GM23338 (cell line): ENCODE data around the gene MFRP.

Source experiments
- CREB1 ChIP-seq: fragments of 250-450 bp; sonication (Bioruptor Pico); IDR thresholded peaks from 2 replicates; pipeline ENCODE4 v1.5.0; 2020; ENCODE audit warnings: low read depth, mild to moderate bottlenecking, moderate library complexity
- CTCF ChIP-seq, 2 experiments: fragments of 200-600 bp in 1 of 2; sonication (generic) in 1 of 2; conservative IDR thresholded peaks; 2 replicates each; pipeline versions ENCODE4 v1.5.1 to v1.6.1; 2016 to 2017; ENCODE audit warnings: antibody characterized with exemption in 2 of 2, low read depth in 2 of 2, mild to moderate bottlenecking in 2 of 2, moderate library complexity in 1 of 2
- ETS1 ChIP-seq: IDR thresholded peaks from 2 replicates; pipeline ENCODE4 v1.6.1; 2016; ENCODE audit warnings: antibody characterized with exemption
- EZH2 ChIP-seq: fragments of 200-600 bp; sonication (generic); IDR thresholded peaks from one replicate; pipeline ENCODE4 v1.8.0; 2017; ENCODE audit warnings: antibody characterized with exemption, mild to moderate bottlenecking, low read depth; ENCODE audit not compliant: unreplicated experiment
- EZH2phosphoT487 ChIP-seq: fragments of 200-600 bp; sonication (generic); IDR thresholded peaks from one replicate; pipeline ENCODE4 v1.8.1; 2018; ENCODE audit warnings: antibody characterized with exemption; ENCODE audit not compliant: unreplicated experiment
- JUNB ChIP-seq: IDR thresholded peaks from one replicate; pipeline ENCODE4 v1.6.1; 2016; ENCODE audit warnings: antibody characterized with exemption; ENCODE audit not compliant: unreplicated experiment
- NANOG ChIP-seq: IDR thresholded peaks from 2 replicates; pipeline ENCODE4 v1.6.1; 2016; ENCODE audit warnings: antibody characterized with exemption, borderline replicate concordance
- POLR2AphosphoS5 ChIP-seq: IDR thresholded peaks from 2 replicates; pipeline ENCODE4 v1.6.1; 2016; ENCODE audit warnings: antibody characterized with exemption, low read depth
- REST ChIP-seq: IDR thresholded peaks from one replicate; pipeline ENCODE4 v1.6.1; 2018; ENCODE audit warnings: antibody characterized with exemption; ENCODE audit not compliant: unreplicated experiment
- STAT1 ChIP-seq: IDR thresholded peaks from one replicate; pipeline ENCODE4 v1.6.1; 2016; ENCODE audit warnings: antibody characterized with exemption; ENCODE audit not compliant: unreplicated experiment
- ZNF114 ChIP-seq: fragments of 250-450 bp; sonication (Bioruptor Pico); IDR thresholded peaks from 2 replicates; pipeline ENCODE4 v1.5.0; 2020; ENCODE audit warnings: mild to moderate bottlenecking, moderate library complexity
- ZNF331 ChIP-seq: fragments of 250-450 bp; sonication (Bioruptor Pico); IDR thresholded peaks from 2 replicates; pipeline ENCODE4 v1.5.0; 2020; ENCODE audit warnings: low read depth, mild to moderate bottlenecking, moderate library complexity

GRCh38 chr11:119352857-119353260, 6.4 kb upstream of the MFRP start:
- TF ChIP-seq POLR2AphosphoS5: no peak
- no peak for TF ChIP-seq EZH2
- TF ChIP-seq CTCF (conservative IDR thresholded peaks at IDR 0.05; ENCODE audit: low read depth in 2 of 2): no peak
- TF ChIP-seq NANOG: no peak
- no peak for TF ChIP-seq STAT1
- TF ChIP-seq REST: no peak
- TF ChIP-seq EZH2phosphoT487: no peak
- TF ChIP-seq CREB1 (CRISPR knock-in tag): no peak
- TF ChIP-seq ZNF114 (CRISPR knock-in tag): no peak
- TF ChIP-seq ZNF331 (CRISPR knock-in tag): no peak
- TF ChIP-seq JUNB: no peak
- TF ChIP-seq ETS1: no peak
